GM19455 (cell line): ENCODE measurements around the gene PXK.
"Not testable (repeated sequence)": the region's sequence is repeated elsewhere in the genome, so short reads cannot be mapped to it uniquely, and the experiment has no call there.

Source experiments
- ATAC-seq: cut with Tn5 transposase; IDR thresholded peaks from one replicate; pipeline ENCODE4 v1.9.1; 2021; ENCODE audit not compliant: unreplicated experiment

PXK gene

DNA sequence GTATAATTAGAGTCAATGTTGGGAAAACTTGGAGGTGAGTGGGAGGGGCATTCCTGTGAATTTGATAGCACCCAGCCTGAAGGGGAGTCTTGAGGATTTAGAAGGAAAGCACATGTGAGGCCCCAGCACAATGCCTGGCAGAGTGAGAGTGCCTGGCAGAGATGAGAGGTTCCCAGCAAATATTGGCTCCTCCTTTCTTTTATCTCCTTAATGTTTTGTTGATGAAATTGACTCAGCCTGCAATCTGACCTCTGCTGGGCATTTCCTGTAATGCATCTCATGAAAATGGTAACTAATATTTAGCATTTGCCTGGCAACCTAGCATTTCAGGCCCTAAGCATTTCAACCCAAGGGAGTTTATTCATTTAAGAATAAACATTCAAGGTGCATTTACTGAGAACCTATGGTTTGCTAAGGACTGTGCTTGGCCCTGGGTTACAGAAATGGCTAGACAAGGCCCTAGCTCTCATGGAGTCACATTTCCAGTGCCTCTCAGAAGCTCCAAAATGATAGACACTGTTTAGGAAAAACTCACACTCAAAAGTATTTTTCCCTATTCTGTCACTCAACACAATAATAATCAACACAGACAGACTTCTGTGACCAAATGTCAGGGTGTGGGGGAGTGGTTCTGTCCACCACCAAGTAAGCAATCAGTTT, 82.0 kb downstream of the PXK start:
- no peak for ATAC-seq

DNA sequence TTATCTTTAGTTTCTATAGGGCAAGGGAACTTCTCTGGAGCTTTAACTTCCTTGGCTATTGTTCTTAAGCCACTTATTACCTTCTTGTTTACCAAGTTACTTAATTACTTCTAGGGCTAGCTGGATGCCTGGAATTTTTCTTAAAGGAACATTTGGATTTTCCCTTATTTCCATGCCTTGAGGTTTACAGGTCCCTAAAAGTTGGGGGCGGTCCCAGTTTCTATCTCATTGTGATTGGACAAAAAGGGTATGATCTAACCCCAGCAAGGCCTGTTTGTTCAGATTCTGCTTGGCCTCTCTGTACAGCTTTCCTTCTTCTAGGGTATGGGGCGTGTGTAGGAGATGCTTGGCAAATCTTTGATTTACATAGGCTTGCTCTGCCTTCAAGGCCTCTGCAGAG, 83.5 kb downstream of the PXK start:
- ATAC-seq: no peak

DNA sequence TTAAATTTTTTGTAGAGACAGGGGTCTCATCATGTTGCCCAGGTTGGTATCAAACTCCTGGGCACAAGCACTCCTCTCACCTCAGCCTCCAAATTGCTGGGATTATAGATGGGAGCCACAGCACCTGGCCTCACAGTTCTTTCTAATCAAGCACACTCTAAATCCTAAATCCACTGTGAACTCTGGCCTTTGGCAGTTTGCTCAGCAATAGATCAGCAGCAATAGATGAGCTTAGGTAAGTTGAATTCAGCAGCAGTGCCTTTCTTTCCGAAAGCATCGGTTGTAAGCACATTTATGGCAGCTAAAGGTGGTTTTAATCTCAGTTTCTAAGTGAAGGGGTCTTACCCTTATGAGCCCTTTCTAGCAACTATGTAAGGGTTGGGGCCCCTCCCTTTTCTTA, 84.4 kb downstream of the PXK start:
- ATAC-seq: no peak

DNA sequence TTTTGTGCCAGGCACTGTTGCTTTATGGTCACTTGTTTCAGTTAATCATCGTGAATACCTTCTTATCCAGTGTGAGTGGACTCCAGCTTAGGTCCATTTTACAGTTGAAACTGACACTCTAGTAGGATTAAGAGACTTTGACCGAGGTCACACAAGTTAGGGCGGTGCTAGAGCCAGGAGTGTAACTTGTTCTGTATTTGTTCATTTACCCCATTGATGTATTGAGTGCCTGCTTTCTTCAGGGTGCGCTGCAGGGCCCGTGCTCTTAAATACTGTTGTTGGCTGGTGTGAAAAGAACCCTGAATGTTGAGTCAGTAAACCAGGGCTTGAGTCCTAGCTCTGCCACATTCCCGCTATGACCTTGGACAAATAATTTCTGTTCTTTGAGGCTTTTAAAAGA, 85.5 kb downstream of the PXK start:
- no peak for ATAC-seq

DNA sequence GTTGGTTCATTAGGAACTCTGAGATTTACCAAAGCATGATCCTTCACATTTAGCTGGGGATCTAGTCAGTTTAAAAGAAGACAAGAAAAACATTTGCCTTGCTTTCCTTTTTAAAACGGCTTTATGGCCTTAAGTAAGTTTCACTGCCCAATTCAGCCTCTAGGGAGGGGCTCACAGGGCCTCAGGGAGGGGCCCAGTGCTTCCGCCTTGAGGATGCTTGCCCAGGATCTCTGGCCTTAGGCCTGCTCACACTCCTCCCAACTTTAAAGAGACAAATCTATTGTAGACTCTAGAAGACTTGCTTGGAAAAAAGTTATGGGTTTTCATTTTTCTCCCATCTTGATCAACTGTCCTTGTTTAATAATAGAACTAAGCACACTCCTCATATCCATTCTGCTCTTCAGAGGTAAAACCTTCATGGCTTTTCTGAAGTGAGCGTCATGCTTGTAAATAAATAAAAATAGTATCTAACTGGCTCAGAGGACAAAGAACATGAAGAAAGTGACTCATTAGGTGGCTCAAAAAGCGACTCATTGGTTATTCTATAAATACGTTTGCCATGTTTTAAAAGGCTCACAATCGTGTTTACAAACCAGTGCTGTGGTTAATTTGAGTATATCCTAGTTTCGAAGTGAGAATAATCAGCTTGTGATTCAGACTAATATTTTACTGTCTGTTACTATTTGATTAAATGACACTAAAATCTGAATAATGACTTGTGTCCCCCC, 87.3 kb downstream of the PXK start:
- ATAC-seq: peak; percentile 53

DNA sequence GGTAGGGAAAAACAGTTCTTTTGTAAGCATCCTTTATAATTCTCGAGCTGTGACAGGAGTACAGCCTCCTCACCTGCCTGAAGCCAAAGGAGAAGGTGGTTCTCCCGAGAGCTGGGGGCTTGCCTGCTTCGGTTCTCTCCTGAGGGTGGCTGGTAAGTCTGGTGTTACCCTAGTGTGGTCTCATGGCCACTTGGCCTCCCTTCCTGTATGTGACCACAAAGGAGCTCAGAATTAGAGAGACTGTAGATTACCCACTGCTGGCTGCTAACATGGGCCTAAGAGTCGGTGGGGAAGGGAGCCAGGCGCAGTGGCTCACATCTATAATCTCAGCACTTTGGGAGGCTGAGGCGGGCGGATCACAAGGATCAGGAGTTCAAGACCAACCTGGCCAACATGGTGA, 88.3 kb downstream of the PXK start:
- peak; percentile 50 for ATAC-seq

DNA sequence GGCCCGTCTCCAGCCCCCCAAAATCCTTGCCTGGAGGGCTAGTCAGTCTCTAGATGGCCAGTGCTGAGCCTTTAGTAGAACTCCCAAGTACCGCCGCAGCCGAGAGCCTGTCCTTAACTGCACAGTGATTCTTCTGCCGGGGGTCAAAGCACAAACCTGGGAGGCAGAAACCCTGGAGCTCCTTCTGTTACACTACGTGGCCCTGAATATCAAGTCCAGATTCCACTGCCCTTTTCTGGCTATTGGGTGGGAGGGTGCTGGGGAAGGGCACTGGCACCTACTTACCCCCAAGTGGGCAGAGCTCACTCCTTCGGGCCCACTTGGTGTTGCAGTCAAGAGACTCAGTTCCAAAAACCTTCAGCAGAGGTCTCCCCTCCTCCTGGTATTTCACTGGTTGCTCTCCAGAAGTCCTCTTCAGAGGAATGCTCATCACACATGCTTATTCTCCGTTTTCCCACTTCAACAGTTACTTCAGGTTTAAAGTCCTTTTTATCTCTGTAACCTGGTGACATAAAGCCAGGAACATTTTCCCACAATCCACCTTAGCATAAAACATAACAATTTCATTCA, 90.1 kb downstream of the PXK start:
- no peak for ATAC-seq

DNA sequence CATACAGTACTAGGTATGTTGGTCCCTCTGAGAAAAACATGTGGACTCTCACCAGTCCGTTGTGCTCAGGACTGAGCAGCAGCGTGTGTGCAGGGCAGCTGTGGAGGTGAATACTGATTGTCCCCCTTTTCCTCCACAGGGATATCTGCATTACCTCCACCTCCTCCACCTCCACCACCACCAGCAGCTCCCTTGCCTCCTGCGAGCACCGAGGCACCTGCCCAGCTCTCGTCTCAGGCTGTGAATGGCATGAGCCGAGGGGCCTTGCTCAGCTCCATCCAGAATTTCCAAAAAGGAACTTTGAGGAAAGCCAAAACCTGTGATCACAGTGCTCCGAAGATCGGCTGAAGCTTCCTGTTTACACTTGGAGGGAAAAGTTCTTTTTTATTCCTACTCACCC, 91.9 kb downstream of the PXK start:
- ATAC-seq: no peak

DNA sequence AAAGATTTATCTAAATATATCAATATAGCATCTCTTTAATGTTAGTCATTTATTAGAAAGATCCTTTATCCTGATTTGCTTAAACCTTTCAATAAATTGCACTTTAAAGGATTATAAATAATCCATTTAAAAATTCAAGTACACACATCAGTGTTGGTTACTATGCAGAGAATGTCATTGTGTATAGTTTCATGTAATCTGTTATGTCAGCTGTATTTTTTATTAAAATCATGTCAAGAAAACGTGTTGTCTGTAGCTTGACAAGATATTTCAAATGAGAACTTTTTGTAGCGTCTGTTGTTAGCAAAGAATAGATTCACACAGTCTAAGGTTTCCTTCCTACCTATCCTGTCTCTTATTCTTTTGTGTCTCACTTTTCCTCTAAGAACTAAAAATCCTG, 93.1 kb downstream of the PXK start:
- no peak for ATAC-seq

DNA sequence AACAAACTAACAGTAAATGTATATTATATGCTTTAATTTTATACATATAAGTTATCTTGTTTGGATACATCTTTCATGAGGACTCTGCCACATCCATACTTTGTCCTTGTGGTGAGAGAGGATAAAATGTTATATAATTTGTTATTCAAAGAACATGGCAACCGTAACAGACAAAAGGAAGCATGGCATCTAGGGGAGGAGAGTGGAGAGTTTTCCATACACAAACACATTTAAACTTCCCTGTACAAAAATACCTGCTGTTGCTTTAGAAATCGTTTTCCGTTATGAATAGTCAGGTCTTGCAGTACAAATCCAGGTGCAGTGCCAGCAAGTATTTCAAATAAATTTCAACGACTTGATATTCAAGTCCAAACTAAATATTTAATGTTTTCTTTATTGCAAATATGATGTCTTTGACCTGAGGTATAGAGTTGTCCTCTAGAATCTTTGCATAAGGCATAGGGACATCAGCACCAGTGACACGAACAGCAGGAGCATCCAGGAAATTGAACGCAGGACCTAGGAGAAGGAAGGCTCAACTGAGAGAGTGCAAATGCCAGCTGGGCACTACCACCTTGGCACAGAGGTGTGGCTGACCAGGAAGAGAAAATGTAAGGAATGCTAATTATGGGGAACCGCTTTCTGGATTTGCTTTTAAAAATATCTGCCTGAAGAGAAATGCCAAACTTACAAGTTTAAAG, 95.1 kb downstream of the PXK start:
- ATAC-seq: no peak

DNA sequence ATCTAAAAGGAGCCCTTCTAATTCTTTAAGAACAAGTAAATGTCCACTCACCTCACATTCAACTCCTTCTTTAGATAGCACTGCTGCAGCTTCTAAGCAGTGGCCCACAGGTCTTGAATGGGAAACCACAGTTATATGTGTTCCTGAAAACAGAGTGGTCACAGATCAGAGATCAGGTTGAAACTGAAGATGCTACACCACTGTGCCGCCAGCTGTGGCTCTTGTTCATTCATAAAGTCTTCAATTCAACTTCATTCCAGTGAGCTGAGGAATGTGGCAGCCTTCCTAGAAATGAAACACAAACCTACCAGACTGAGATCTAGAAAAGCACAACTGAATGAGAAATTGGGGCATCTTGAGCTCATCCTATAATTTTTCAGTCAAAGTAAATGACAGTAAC, 97.0 kb downstream of the PXK start:
- peak; percentile 56 for ATAC-seq

DNA sequence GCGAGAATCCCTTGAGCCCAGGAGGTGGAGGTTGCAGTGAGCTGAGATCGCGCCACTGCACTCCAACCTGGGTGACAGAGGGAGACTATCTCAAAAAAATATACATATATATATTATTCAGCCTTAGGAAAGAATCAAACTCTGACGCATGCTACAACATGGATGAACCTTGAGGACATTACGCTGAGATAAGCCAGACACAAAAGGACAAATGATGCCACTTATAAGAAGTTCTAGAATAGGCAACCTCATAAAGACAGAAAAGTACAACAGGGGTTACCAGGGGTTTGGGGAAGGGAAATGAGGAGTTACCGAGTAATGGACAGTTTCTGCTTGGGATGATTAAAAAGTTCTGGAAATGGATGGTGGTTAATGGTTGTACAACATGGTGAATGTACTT, 100.2 kb downstream of the PXK start:
- ATAC-seq: no peak

DNA sequence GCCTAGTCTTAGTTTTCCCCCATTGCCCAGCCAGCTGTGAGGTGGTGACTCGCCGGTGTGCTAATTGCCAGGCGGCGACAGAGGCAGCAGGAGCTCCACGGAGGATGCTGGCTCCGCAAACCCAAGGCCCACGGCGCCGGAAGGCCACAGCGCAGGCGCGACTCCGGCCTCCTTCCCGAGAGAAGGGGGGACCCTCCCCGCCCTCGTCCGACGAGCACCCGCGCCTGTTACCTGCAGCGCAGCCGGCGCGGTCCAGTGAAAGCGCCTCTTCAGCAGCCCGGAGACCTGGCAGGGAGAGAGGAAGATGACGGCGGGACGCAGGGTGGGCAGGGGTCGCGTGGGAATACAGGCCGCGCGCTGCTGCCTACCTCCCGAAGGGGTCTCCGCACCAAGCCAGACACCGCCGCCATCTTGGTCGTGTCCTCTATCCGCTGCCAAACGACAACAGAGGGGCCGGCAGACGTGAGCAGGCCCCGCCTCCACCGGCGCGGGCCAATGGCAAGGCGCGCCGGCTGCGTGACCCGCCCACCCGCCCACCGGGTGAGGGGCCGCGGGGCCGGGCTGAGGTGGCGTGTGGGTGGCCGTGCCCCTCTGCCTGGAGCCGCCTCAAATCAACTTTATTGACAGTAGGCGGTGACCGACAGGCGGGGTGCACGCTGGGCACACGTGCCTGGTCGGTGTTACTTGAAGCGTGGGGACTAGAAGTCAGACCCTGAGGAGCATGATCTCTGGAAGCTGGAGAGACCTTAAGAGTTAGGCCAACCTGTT, 100.9 kb downstream of the PXK start, which contains the start of gene PDHB:
TSS of gene PDHB (minus strand) at position 433 of the 768 bp plus-strand sequence. CDS start at position 410, 23 bp downstream.
- ATAC-seq: peak; percentile 97

DNA sequence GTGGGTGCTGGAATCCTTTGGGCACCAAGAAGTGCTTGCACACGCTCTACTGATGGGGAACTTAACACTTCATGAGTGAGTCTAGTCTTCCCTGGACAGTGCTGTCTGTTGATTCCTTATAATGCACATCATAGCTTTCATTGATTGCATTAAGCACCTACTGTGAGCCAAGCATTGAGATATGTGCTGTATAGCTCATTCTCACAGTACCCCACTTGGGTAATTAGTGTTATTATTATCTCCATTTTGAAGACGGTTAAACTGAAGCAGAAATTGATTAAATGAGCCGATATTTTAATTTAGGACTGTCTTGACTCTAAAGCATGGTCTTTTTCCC, 101.4 kb downstream of the PXK start:
- ATAC-seq: no peak

DNA sequence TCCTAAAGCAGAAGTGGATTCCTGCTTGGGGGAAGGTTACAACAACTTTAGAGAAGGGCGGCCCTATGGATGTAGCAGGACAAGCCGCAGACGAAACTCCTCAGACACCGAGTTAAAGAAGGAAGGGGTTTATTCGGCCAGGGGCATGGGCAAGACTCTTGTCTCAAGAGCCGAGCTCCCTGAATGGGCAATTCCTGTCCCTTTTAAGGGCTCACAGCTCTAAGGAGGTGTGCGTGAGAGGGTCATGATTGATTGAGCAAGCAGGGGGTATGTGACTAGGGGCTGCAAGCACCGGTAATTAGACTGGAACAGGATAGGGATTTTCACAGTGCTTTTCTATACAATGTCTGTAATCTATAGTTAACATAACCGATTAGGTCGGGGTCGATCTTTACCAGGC, 101.8 kb downstream of the PXK start:
- no peak for ATAC-seq

DNA sequence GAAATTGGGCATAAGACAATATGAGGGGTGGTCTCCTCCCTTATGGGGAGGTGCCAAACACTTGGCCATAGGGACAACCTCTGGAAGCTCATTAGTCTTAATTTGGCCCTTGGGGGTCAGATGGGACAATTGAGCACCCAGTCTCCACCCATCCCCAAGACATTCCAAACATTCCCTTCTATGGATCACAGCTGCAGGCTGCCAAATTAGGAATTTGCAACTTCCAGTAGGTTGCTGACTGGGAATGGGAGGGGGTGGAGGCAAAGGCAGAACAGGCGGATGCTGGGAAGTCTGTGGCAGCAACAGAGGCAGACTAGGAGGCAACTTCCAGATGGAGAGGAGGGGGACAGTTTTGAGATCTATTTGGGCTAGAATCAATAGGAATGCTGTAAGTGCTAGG, 102.3 kb downstream of the PXK start:
- no peak for ATAC-seq

DNA sequence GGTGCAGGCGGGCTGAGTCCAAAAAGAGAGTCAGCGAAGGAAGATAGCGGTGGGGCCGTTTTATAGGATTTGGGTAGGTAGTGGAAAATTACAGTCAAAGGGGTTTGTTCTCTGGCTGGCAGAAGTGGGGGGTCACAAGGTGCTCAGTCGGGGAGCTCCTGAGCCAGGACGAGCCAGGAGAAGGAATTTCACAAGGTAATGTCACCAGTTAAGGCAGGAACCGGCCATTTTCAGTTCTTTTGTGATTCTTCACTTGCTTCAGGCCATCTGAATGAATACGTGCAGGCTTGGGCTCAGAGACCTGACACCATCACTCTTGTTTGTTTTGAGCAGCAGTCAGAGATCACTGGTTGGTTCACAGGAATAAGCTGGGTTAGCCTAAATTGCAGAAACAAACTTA, 104.6 kb downstream of the PXK start:
- ATAC-seq: not testable (repeated sequence)

DNA sequence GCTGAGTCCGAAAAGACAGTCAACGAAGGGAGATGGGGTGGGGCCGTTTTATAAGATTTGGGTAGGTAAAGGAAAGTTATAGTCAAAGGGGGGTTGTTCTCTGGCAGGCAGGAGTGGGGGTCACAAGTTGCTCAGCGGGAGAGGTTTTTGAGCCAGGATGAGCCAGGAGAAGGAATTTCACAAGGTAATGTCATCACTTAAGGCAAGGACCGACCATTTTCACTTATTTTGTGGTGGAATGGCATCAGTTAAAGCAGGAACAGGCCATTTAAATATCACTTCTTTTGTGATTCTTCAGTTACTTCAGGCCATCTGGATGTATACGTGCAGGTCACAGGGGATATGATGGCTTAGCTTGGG, 108.3 kb downstream of the PXK start:
- not testable (repeated sequence) for ATAC-seq

DNA sequence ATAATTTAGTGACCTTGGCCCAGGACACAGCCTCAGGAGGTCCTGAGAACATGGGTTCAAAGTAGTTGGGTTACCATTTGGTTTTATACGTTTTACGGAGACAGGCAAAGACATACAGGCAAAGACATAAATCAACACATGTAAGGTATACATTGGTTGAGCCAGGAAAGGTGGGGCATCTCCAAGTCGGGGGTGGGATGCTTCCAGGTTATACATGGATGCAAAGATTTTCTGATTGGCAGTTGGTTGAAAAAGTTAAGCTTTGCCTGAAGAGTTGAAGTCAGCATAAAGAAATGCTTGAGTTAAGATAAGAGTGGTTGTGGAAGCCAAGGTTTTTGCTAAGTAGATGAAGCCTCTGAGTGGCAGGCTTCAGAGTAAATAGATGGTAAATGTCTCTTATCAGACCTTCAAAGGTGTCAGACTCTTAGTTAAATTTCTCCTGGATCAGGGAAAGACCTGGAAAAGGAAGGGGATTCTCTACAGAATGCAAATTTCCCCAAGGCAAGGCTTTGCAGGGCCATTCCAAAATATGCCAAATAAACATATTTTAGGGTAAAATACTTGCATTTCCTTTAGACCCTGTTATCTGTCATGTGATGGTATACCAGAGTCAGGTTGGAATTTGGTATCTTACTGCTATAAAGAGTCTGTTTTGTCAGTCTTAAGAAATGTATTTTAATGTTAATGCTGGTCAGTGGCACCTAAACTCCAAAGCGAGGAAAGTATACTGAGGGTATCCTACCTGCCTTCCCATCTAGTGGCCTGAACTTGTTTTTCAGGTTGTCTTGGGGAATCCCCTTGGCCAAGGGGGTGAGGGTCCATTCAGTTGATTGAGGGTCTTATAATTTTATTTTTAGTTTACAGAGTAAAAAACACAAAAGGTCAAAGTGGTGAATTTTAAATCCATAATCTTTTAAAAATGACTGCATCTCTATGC, 109.1 kb downstream of the PXK start:
- no peak for ATAC-seq

DNA sequence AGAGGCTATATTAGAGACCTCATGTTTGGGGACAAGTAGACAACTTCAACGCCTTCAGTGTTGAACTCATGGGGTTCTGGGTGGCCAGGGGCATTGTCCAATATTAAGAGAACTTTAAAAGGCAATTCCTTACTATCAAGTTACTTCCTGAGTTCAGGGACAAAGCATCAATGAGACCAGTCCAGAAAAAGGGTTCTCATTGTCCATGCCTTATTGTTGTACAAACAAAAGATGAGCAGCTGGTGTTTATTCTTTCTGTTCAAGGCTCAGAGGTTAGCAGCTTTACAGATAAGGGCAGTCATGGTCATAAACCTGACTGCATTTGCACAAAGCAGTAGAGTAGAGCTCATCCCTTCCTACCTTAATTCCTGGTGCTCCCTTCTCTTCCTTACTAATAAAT, 119.5 kb downstream of the PXK start:
- ATAC-seq: no peak
